ENCODE data around the gene RAD23A. TPM values are rescaled to one million over a fixed set of nuclear protein-coding genes. Genes with fewer than 3 reads are reported as not detected.
A peak's percentile ranks its signal among the peaks of the same experiment; 100 is the strongest.

Gene RAD23A
- total and polyA plus RNA-seq, 9 of the 15 experiments (the other 6 are each of a cell fraction or from before 2014, with no cell fraction given), result 9.5 to 181 (median 101) TPM

GRCh38 chr19:12965017-12965811 lies 19.6 kb downstream of the RAD23A start (continued):
- TF ChIP-seq ARID3A (IDR thresholded peaks at IDR 0.05; ENCODE audit: borderline replicate concordance, low read depth, low read length) (no peak), TEAD1 (CRISPR knock-in tag; IDR thresholded peaks at IDR 0.05) (peak in 1 of 2 experiments; percentile 53; a peak in 1 of 4 replicates), GATA2 (CRISPR knock-in tag; IDR thresholded peaks at IDR 0.05) (peak; percentile 30; the same call in 1 of the 2 replicates), ZNF408 (CRISPR knock-in tag; IDR thresholded peaks at IDR 0.05; ENCODE audit: low read depth) (no peak), SPI1 (IDR thresholded peaks at IDR 0.05; ENCODE audit: borderline replicate concordance, low read depth, low read length) (no peak), WHSC1 (IDR thresholded peaks at IDR 0.05; ENCODE audit: low read length) (no peak), LEF1 (IDR thresholded peaks at IDR 0.05) (peak; percentile 22; the same call in 1 of the 2 replicates), MYBL2 (IDR thresholded peaks at IDR 0.05; ENCODE audit: low read depth) (no peak), MYBL2 (CRISPR knock-in tag; IDR thresholded peaks at IDR 0.05; ENCODE audit: borderline replicate concordance) (no peak), KDM5B (IDR thresholded peaks at IDR 0.05; ENCODE audit: insufficient replicate concordance, low read depth, low read length) (no peak), HMG20B (CRISPR knock-in tag; IDR thresholded peaks at IDR 0.05) (no peak), PML (IDR thresholded peaks at IDR 0.05; ENCODE audit: low read length) (no peak), SAFB2 (IDR thresholded peaks at IDR 0.05; ENCODE audit: borderline replicate concordance, low read depth, low read length, severe bottlenecking) (no peak), ATF3 (IDR thresholded peaks at IDR 0.05) (no peak), ATF3 (CRISPR knock-in tag; conservative IDR thresholded peaks at IDR 0.05) (0 out of 2 replicates have a peak, but pooled peaks have one; percentile 46), ELF1 (tag; IDR thresholded peaks at IDR 0.05) (0 out of 2 replicates have a peak, but pooled peaks have one; percentile 44), ATF6 (CRISPR knock-in tag; IDR thresholded peaks at IDR 0.05) (no peak), THAP12 (CRISPR knock-in tag; IDR thresholded peaks at IDR 0.05) (peak; percentile 69)
- TF ChIP-seq, protein P1, sequence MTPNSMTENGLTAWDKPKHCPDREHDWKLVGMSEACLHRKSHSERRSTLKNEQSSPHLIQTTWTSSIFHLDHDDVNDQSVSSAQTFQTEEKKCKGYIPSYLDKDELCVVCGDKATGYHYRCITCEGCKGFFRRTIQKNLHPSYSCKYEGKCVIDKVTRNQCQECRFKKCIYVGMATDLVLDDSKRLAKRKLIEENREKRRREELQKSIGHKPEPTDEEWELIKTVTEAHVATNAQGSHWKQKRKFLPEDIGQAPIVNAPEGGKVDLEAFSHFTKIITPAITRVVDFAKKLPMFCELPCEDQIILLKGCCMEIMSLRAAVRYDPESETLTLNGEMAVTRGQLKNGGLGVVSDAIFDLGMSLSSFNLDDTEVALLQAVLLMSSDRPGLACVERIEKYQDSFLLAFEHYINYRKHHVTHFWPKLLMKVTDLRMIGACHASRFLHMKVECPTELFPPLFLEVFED (CRISPR knock-in tag; conservative IDR thresholded peaks at IDR 0.05), result no peak

All from K562 (cell line).